Measurements from ENCODE around the gene MYO5B.
"Not testable (repeated sequence)": the region's sequence is repeated elsewhere in the genome, so short reads cannot be mapped to it uniquely, and the experiment has no call there.

The MYO5B gene

DNA sequence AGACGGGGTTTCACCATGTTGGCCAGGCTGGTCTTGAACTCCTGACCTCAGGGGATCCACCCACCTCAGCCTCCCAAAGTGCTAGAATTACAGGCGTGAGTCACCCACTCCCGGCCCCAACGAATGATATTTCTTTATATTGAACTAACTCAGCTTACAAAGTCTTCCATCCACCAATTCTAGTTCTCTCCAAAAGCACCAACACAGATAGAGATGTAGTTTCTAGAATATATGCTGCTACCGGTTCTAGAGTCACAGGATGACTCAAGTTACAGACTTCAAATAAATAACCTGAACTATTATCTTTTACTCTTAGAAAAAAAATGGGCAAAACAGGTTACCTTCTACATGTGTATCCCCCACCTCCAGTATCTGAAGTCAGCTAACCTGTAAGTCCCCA, 390.9 kb downstream of the MYO5B start:
- no peaks in the 10 kb centered on the region for H3K36me3 ChIP-seq (replicated peaks)
- in situ Hi-C loops (cut with HindIII; ENCODE audit: low pct_ligation_motif_present, low sequenced_read_pairs): no loop called here
- no peak overlapping the region for H3K4me3 ChIP-seq (ENCODE audit: low read depth, low read length)
- H3K27me3 ChIP-seq (replicated peaks): no peaks in the 10 kb centered on the region
- DNase-seq: no peak
- no peak overlapping the region for H3K27ac ChIP-seq
- TF ChIP-seq, protein P1, sequence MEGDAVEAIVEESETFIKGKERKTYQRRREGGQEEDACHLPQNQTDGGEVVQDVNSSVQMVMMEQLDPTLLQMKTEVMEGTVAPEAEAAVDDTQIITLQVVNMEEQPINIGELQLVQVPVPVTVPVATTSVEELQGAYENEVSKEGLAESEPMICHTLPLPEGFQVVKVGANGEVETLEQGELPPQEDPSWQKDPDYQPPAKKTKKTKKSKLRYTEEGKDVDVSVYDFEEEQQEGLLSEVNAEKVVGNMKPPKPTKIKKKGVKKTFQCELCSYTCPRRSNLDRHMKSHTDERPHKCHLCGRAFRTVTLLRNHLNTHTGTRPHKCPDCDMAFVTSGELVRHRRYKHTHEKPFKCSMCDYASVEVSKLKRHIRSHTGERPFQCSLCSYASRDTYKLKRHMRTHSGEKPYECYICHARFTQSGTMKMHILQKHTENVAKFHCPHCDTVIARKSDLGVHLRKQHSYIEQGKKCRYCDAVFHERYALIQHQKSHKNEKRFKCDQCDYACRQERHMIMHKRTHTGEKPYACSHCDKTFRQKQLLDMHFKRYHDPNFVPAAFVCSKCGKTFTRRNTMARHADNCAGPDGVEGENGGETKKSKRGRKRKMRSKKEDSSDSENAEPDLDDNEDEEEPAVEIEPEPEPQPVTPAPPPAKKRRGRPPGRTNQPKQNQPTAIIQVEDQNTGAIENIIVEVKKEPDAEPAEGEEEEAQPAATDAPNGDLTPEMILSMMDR (IDR thresholded peaks at IDR 0.05; ENCODE audit: low read depth, low read length, missing control alignments): no peak

DNA sequence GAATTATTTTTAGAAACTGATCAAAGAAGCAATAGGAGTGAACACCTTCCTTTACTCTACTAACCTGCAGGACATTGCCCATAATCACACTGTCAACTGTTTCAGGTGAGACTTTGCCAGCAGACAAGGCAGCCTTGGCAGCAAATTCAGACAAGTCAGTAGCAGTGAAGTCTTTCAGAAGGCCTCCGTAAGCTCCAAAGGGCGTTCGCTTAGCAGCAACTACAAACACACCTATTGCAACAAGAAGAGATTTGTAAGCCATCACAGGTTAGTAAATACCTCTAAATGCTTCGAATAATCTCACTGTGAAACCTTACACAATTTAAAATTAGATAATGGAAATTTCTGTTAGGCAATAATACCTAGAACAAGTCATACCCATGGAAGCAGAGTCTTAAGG, 392.3 kb downstream of the MYO5B start:
- H3K4me3 ChIP-seq (ENCODE audit: low read depth, low read length): no peak overlapping the region
- in situ Hi-C loops (cut with HindIII; ENCODE audit: low pct_ligation_motif_present, low sequenced_read_pairs): no loop called here
- TF ChIP-seq, protein P1 (IDR thresholded peaks at IDR 0.05; ENCODE audit: low read depth, low read length, missing control alignments): no peak
- DNase-seq: no peak
- no peaks in the 10 kb centered on the region for H3K36me3 ChIP-seq (replicated peaks)
- H3K27ac ChIP-seq: no peak overlapping the region
- H3K27me3 ChIP-seq (replicated peaks): no peaks in the 10 kb centered on the region

DNA sequence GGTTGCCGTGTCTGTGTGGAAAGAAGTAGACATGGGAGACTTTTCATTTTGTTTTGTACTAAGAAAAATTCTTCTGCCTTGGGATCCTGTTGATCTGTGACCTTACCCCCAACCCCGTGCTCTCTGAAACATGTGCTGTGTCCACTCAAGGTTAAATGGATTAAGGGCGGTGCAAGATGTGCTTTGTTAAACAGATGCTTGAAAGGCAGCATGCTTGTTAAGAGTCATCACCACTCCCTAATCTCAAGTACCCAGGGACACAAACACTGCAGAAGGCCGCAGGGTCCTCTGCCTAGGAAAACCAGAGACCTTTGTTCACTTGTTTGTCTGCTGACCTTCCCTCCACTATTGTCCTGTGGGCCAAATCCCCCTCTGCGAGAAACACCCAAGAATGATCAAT, 394.5 kb downstream of the MYO5B start:
- H3K4me3 ChIP-seq (ENCODE audit: low read depth, low read length); H3K27me3 ChIP-seq (replicated peaks); H3K36me3 ChIP-seq (replicated peaks); in situ Hi-C loops (cut with HindIII; ENCODE audit: low pct_ligation_motif_present, low sequenced_read_pairs); H3K27ac ChIP-seq; DNase-seq: not testable (repeated sequence)

DNA sequence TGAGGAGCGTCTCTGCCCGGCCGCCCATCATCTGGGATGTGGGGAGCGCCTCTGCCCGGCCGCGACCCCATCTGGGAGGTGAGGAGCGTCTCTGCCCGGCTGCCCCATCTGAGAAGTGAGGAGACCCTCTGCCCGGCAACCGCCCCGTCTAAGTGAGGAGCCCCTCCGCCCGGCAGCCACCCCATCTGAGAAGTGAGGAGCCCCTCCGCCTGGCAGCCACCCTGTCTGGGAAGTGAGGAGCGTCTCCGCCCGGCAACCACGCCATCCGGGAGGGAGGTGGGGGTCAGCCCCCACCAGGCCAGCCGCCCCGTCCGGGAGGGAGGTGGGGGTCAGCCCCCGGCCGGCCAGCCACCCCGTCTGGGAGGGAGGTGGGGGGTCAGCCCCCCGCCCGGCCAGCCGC, 395.1 kb downstream of the MYO5B start:
- H3K4me3 ChIP-seq (ENCODE audit: low read depth, low read length); in situ Hi-C loops (cut with HindIII; ENCODE audit: low pct_ligation_motif_present, low sequenced_read_pairs); H3K27ac ChIP-seq; H3K27me3 ChIP-seq (replicated peaks); H3K36me3 ChIP-seq (replicated peaks); DNase-seq: not testable (repeated sequence)

DNA sequence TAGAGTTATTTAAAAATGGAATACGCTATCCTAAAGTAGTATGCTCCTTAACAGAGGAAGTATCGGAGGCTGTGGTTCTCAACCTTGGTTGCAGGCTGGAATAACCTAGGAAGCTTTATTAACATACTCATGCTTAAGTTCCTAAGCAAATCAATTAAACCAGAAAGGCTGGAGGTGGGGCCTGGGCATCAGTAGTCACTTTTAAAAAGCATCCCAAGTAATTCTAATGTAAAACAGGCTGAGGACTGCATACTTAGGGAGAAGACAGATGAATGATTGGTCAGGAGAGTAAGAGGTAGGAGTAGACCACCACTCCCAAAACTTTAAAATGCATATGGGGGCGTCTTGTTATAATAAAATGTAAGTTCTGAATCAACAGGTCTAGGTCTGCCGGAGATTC, 396.9 kb downstream of the MYO5B start:
- Histone ChIP-seq H3K36me3 (replicated peaks) (no peaks in the 10 kb centered on the region), H3K27me3 (replicated peaks) (no peaks in the 10 kb centered on the region), H3K4me3 (ENCODE audit: low read depth, low read length) (no peak overlapping the region), H3K27ac (no peak overlapping the region)
- in situ Hi-C loops (cut with HindIII; ENCODE audit: low pct_ligation_motif_present, low sequenced_read_pairs): no loop called here
- no peak for DNase-seq
- TF ChIP-seq, protein P1 (IDR thresholded peaks at IDR 0.05; ENCODE audit: low read depth, low read length, missing control alignments): no peak

DNA sequence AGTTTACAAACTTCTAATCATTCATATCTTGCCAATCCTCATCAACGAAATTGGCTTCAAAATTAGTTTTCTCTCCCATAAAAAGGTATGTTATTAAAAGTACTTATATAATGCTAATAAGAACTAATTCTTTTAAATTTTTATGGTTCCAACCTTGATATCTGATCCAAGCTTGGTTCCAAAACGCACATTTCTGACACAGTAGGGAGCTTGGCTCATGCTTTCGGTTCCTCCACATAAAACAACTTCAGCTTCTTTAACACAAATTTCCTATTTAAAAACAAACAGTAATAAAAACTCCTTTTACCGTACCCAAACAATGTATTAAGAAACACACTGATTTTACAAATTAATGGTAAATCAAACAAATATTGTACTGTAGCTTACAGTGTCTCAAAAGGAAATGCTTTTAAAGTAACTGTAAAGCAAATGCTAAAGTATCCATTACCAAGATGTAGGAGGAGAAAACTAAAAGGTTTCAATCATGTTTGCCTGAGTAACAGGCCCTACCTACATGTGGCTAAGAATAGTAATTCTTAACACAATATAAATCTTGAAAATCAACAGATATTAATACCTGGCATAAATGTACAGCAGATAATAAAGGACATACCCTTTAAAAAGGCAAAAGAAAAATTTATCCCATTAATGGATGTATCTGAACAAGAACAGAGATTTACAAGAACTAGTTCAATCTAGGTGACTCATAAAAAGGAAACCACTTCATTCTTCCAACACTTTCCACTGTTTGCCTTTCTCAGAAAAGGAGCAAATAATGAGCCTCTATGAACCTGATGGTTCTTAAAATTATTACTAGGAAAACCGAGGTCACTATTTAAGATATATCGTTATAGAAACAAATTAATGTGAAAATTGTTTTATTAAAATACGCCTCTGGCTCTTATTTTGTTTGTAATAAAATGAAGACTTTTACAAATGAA, 399.1 kb downstream of the MYO5B start:
- in situ Hi-C loops (cut with HindIII; ENCODE audit: low pct_ligation_motif_present, low sequenced_read_pairs): no loop called here
- DNase-seq: no peak
- TF ChIP-seq, protein P1 (IDR thresholded peaks at IDR 0.05; ENCODE audit: low read depth, low read length, missing control alignments): no peak
- Histone ChIP-seq H3K27ac (peak overlapping the region; percentile 2), H3K36me3 (replicated peaks) (peaks cover 7% of the 10 kb centered on the region), H3K4me3 (ENCODE audit: low read depth, low read length) (no peak overlapping the region), H3K27me3 (replicated peaks) (no peaks in the 10 kb centered on the region)

DNA sequence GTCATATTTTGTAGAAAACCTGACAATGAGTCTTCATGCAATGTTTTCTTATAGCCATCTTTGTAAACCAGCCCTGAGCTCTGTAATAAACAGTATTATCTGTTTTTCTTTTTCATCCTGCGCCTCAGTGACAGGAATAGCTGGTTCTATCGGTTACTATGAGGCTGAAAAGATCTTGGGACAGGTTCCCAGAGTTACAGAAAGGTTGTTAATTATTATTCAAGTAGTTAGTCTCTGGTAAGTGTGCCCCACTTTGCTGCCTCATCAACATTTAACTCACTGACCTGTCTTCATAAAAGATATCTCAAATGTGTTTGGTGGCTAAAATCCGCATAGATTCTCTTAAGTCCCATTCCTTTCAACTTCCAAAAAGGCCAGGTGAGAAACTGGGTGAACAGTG, 400.2 kb downstream of the MYO5B start:
- no peak overlapping the region for H3K4me3 ChIP-seq (ENCODE audit: low read depth, low read length)
- no peak for DNase-seq
- in situ Hi-C loops (cut with HindIII; ENCODE audit: low pct_ligation_motif_present, low sequenced_read_pairs): no loop called here
- H3K27me3 ChIP-seq (replicated peaks): no peaks in the 10 kb centered on the region
- peaks cover 13% of the 10 kb centered on the region for H3K36me3 ChIP-seq (replicated peaks)
- H3K27ac ChIP-seq: no peak overlapping the region
- TF ChIP-seq, protein P1 (IDR thresholded peaks at IDR 0.05; ENCODE audit: low read depth, low read length, missing control alignments): no peak

DNA sequence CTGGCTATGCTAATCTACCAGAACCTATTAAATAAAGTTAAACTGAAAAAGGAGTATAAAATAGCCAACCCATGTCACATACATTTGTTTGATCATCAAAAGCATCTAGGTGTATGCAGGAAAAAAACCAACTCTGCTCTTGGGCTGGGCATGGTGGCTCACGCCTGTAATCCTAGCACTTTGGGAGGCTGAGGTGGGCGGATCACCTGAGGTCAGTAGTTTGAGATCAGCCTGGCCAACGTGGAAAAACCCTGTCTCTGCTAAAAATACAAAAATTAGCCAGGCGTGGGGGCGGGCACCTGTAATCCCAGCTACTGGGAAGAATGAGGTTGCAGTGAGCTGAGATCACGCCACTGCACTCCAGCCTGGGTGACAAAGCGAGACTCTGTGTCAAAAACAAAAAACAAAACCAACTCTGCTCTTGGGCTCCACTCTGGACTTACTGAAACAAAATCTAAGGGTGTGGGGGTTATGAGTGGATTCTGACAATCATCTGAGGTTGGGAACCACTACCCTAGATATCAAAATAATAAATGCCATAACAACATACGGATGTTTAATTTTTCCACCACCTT, 405.3 kb downstream of the MYO5B start:
- peaks cover 13% of the 10 kb centered on the region for H3K36me3 ChIP-seq (replicated peaks)

More for the DNA sequence above, 405.3 kb downstream of the MYO5B start:
- in situ Hi-C loops (cut with HindIII; ENCODE audit: low pct_ligation_motif_present, low sequenced_read_pairs); H3K4me3 ChIP-seq (ENCODE audit: low read depth, low read length); H3K27me3 ChIP-seq (replicated peaks); DNase-seq; H3K27ac ChIP-seq: not testable (repeated sequence)
